ENCODE results near the gene ALG1. TPM values are rescaled to one million over a fixed set of nuclear protein-coding genes. Genes with fewer than 3 reads are reported as not detected.

The ALG1 gene
- total and polyA plus RNA-seq, 2 of the 13 experiments (the other 11 are each of a cell fraction or from before 2014, with no cell fraction given): 43.3 to 75.6 TPM

DNA sequence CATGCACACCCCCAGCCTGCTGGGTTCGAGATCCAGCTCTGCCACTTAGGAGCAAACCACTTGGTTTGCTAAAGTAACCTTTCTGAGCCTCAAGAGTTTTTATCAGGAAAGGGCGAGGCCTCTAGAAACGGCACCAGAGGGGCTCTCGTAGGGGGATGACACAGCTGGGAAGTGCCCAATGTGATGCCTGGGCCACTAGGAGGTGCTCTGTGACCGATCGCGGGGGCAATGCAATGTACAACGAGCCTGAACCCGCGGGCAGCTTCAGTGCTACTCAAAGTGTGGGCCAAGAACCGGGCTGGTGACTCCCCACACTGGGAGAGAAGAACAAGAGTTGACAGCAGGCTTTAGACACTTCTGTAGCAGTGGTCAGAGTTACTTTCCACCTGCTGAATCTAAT lies 15.3 kb upstream of the ALG1 start (continued):
- TF ChIP-seq, protein P1, sequence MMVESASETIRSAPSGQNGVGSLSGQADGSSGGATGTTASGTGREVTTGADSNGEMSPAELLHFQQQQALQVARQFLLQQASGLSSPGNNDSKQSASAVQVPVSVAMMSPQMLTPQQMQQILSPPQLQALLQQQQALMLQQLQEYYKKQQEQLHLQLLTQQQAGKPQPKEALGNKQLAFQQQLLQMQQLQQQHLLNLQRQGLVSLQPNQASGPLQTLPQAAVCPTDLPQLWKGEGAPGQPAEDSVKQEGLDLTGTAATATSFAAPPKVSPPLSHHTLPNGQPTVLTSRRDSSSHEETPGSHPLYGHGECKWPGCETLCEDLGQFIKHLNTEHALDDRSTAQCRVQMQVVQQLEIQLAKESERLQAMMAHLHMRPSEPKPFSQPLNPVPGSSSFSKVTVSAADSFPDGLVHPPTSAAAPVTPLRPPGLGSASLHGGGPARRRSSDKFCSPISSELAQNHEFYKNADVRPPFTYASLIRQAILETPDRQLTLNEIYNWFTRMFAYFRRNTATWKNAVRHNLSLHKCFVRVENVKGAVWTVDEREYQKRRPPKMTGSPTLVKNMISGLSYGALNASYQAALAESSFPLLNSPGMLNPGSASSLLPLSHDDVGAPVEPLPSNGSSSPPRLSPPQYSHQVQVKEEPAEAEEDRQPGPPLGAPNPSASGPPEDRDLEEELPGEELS (CRISPR knock-in tag; IDR thresholded peaks at IDR 0.05): no peak
- 0 out of 2 replicates have a peak, but pooled peaks have one; percentile 41 for TF ChIP-seq ZFP90 (CRISPR knock-in tag; IDR thresholded peaks at IDR 0.05; ENCODE audit: borderline replicate concordance)
- peak; percentile 34 for TF ChIP-seq TEAD3 (CRISPR knock-in tag; optimal IDR thresholded peaks at IDR 0.05; ENCODE audit: borderline replicate concordance)
- TF ChIP-seq, protein P2, sequence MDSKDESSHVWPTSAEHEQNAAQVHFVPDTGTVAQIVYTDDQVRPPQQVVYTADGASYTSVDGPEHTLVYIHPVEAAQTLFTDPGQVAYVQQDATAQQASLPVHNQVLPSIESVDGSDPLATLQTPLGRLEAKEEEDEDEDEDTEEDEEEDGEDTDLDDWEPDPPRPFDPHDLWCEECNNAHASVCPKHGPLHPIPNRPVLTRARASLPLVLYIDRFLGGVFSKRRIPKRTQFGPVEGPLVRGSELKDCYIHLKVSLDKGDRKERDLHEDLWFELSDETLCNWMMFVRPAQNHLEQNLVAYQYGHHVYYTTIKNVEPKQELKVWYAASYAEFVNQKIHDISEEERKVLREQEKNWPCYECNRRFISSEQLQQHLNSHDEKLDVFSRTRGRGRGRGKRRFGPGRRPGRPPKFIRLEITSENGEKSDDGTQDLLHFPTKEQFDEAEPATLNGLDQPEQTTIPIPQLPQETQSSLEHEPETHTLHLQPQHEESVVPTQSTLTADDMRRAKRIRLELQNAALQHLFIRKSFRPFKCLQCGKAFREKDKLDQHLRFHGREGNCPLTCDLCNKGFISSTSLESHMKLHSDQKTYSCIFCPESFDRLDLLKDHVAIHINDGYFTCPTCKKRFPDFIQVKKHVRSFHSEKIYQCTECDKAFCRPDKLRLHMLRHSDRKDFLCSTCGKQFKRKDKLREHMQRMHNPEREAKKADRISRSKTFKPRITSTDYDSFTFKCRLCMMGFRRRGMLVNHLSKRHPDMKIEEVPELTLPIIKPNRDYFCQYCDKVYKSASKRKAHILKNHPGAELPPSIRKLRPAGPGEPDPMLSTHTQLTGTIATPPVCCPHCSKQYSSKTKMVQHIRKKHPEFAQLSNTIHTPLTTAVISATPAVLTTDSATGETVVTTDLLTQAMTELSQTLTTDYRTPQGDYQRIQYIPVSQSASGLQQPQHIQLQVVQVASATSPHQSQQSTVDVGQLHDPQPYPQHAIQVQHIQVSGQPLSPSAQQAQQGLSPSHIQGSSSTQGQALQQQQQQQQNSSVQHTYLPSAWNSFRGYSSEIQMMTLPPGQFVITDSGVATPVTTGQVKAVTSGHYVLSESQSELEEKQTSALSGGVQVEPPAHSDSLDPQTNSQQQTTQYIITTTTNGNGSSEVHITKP (CRISPR knock-in tag; IDR thresholded peaks at IDR 0.05; ENCODE audit: low read depth): no peak
- TF ChIP-seq, protein P3, sequence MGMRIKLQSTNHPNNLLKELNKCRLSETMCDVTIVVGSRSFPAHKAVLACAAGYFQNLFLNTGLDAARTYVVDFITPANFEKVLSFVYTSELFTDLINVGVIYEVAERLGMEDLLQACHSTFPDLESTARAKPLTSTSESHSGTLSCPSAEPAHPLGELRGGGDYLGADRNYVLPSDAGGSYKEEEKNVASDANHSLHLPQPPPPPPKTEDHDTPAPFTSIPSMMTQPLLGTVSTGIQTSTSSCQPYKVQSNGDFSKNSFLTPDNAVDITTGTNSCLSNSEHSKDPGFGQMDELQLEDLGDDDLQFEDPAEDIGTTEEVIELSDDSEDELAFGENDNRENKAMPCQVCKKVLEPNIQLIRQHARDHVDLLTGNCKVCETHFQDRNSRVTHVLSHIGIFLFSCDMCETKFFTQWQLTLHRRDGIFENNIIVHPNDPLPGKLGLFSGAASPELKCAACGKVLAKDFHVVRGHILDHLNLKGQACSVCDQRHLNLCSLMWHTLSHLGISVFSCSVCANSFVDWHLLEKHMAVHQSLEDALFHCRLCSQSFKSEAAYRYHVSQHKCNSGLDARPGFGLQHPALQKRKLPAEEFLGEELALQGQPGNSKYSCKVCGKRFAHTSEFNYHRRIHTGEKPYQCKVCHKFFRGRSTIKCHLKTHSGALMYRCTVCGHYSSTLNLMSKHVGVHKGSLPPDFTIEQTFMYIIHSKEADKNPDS (CRISPR knock-in tag; IDR thresholded peaks at IDR 0.05): no peak
- no peak for TF ChIP-seq ZNF558 (CRISPR knock-in tag; IDR thresholded peaks at IDR 0.05; ENCODE audit: borderline replicate concordance)
- no peak for TF ChIP-seq JUND (CRISPR knock-in tag; IDR thresholded peaks at IDR 0.05)
- no peak for TF ChIP-seq HDAC6 (IDR thresholded peaks at IDR 0.05; ENCODE audit: low read depth, low read length)
- TF ChIP-seq ZNF766 (CRISPR knock-in tag; IDR thresholded peaks at IDR 0.05; ENCODE audit: borderline replicate concordance): no peak
- TF ChIP-seq FOXA3 (CRISPR knock-in tag; IDR thresholded peaks at IDR 0.05): peak; percentile 22; the same call in 1 of the 2 replicates
- no peak for TF ChIP-seq ZNF629 (CRISPR knock-in tag; conservative IDR thresholded peaks at IDR 0.05)
- peak; percentile 53; the same call in 1 of the 2 replicates for TF ChIP-seq NFKB2 (CRISPR knock-in tag; IDR thresholded peaks at IDR 0.05; ENCODE audit: borderline replicate concordance)
- peak; percentile 64; the same call in 1 of the 2 replicates for TF ChIP-seq KDM2A (CRISPR knock-in tag; IDR thresholded peaks at IDR 0.05; ENCODE audit: borderline replicate concordance, low read depth)
- TF ChIP-seq SRF (IDR thresholded peaks at IDR 0.05; ENCODE audit: low read depth, low read length): no peak
- TF ChIP-seq ERF (CRISPR knock-in tag; IDR thresholded peaks at IDR 0.05): no peak
- no peak for TF ChIP-seq POLR2A (IDR thresholded peaks at IDR 0.05; ENCODE audit: insufficient read depth in 1 of 2, low read depth in 2 of 2, low read length in 2 of 2)
- peak; percentile 70 for TF ChIP-seq XRCC5 (optimal IDR thresholded peaks at IDR 0.05; ENCODE audit: low read length)
- TF ChIP-seq TCF7L2 (IDR thresholded peaks at IDR 0.05; ENCODE audit: low read depth, low read length): no peak
- TF ChIP-seq, protein P4, sequence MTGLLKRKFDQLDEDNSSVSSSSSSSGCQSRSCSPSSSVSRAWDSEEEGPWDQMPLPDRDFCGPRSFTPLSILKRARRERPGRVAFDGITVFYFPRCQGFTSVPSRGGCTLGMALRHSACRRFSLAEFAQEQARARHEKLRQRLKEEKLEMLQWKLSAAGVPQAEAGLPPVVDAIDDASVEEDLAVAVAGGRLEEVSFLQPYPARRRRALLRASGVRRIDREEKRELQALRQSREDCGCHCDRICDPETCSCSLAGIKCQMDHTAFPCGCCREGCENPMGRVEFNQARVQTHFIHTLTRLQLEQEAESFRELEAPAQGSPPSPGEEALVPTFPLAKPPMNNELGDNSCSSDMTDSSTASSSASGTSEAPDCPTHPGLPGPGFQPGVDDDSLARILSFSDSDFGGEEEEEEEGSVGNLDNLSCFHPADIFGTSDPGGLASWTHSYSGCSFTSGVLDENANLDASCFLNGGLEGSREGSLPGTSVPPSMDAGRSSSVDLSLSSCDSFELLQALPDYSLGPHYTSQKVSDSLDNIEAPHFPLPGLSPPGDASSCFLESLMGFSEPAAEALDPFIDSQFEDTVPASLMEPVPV (CRISPR knock-in tag; IDR thresholded peaks at IDR 0.05): no peak
- TF ChIP-seq, protein P5, sequence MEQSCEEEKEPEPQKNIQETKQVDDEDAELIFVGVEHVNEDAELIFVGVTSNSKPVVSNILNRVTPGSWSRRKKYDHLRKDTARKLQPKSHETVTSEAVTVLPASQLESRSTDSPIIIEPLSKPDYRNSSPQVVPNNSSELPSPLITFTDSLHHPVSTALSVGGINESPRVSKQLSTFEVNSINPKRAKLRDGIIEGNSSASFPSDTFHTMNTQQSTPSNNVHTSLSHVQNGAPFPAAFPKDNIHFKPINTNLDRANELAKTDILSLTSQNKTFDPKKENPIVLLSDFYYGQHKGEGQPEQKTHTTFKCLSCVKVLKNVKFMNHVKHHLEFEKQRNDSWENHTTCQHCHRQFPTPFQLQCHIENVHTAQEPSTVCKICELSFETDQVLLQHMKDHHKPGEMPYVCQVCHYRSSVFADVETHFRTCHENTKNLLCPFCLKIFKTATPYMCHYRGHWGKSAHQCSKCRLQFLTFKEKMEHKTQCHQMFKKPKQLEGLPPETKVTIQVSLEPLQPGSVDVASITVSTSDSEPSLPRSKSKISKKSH (CRISPR knock-in tag; IDR thresholded peaks at IDR 0.05; ENCODE audit: borderline replicate concordance): no peak
